Caco-2 (cell line): Measurements from ENCODE around the gene TBX15. TPM values are rescaled to one million over a fixed set of nuclear protein-coding genes. Genes with fewer than 3 reads are reported as not detected.

ENCODE experiments used
- BruUV-seq: library from RNA; stranded (reverse); fragments of 400-500 nt; replicated peaks from 2 replicates; lab custom pipeline; 2021; lab: Mats Ljungman, UMichigan
- CTCF ChIA-PET: fragments of 300-600 bp; sonication (Branson Sonifier 250); formaldehyde crosslinking; loops from one replicate; lab custom pipeline; 2022; ENCODE audit warnings: antibody characterized with exemption; lab: Charles Lee
- POLR2A ChIA-PET: fragments of 300-600 bp; sonication (Branson Sonifier 250); formaldehyde crosslinking; loops from one replicate; lab custom pipeline; 2022; ENCODE audit warnings: antibody characterized with exemption; lab: Charles Lee
- DNase-seq, 2 experiments: peaks; one replicate each; pipeline versions ENCODE4 v3.0.0 to v3.0.0-alpha.2; 2020 to 2022
- H3K27me3 ChIP-seq: replicated peaks from 2 replicates; pipeline ENCODE4 v1.6.0; 2011; ENCODE audit warnings: low read length; ENCODE audit not compliant: control insufficient read depth, insufficient read depth
- H3K36me3 ChIP-seq: 2 replicates; pipeline ENCODE4 v1.5.1; 2011; ENCODE audit warnings: low read length; ENCODE audit not compliant: control insufficient read depth, insufficient read depth
- H3K4me1 ChIP-seq: fragments of 250-450 bp; sonication (Bioruptor Pico); 2 replicates; pipeline ENCODE4 v1.5.1; 2020; ENCODE audit warnings: mild to moderate bottlenecking
- H3K4me3 ChIP-seq: 2 replicates; pipeline ENCODE4 v1.5.1; 2011; ENCODE audit warnings: low read depth, mild to moderate bottlenecking, control low read depth, low read length
- H3K9me3 ChIP-seq: fragments of 250-450 bp; sonication (Bioruptor Pico); 2 replicates; pipeline ENCODE4 v1.5.1; 2020; ENCODE audit warnings: mild to moderate bottlenecking, moderate library complexity
- H3K27ac Mint-ChIP-seq: one replicate; pipeline ENCODE4 v1.8.0; 2022; ENCODE audit warnings: mixed read lengths; ENCODE audit not compliant: unreplicated experiment
- H3K27me3 Mint-ChIP-seq: one replicate; pipeline ENCODE4 v1.8.0; 2022; ENCODE audit warnings: mixed read lengths; ENCODE audit not compliant: insufficient read depth, unreplicated experiment
- H3K36me3 Mint-ChIP-seq: one replicate; pipeline ENCODE4 v1.8.0; 2022; ENCODE audit warnings: mild to moderate bottlenecking, mixed read lengths; ENCODE audit not compliant: insufficient read depth, unreplicated experiment
- H3K4me1 Mint-ChIP-seq: one replicate; pipeline ENCODE4 v1.8.0; 2022; ENCODE audit warnings: low read depth, mixed read lengths; ENCODE audit not compliant: unreplicated experiment
- H3K4me3 Mint-ChIP-seq: one replicate; pipeline ENCODE4 v1.8.0; 2022; ENCODE audit warnings: mild to moderate bottlenecking, moderate library complexity, mixed read lengths; ENCODE audit not compliant: unreplicated experiment
- H3K9me3 Mint-ChIP-seq: one replicate; pipeline ENCODE4 v1.8.0; 2022; ENCODE audit warnings: mixed read lengths; ENCODE audit not compliant: unreplicated experiment
- CTCF ChIP-seq, 2 experiments: fragments of 200-600 bp in 1 of 2; IDR thresholded peaks; 1 replicate in 1 of 2; 2 replicates in 1 of 2; pipeline versions ENCODE4 v1.5.1 to v1.8.0; 2011 to 2022; ENCODE audit warnings: antibody characterized with exemption in 1 of 2, control low read depth in 1 of 2, inconsistent platforms in 1 of 2, low read depth in 1 of 2, low read length in 1 of 2, mild to moderate bottlenecking in 1 of 2, moderate library complexity in 1 of 2; ENCODE audit not compliant: insufficient read depth in 1 of 2, severe bottlenecking in 1 of 2, unreplicated experiment in 1 of 2
- intact Hi-C: fragments of 100-400 bp; cut with micrococcal nuclease; formaldehyde crosslinking; loops from one replicate; pipeline ENCODE4 v1.10.0; 2022; ENCODE audit not compliant: unreplicated experiment
- total RNA-seq: library from RNA; stranded (reverse); gene quantifications from 2 replicates; pipeline ENCODE4 v1.2.3, GENCODE V29; 2022

The TBX15 gene
- total RNA-seq, 1 experiment from 2014 or later = 0.11 TPM

GRCh38 chr1:119012383-119012782, 24.2 kb upstream of the TBX15 start:
- Mint-ChIP-seq H3K27me3 (no peaks in the 10 kb centered on the region), H3K27ac (no peak overlapping the region), H3K9me3 (no peaks in the 10 kb centered on the region), H3K4me1 (no peaks in the 10 kb centered on the region), H3K4me3 (no peak overlapping the region), H3K36me3 (no peaks in the 10 kb centered on the region)
- no TSS peak for BruUV-seq
- H3K4me3 ChIP-seq = no peak overlapping the region
- no peaks in the 10 kb centered on the region for H3K4me1 ChIP-seq
- TF ChIP-seq CTCF (IDR thresholded peaks at IDR 0.05; ENCODE audit: insufficient read depth in 1 of 2, low read depth in 1 of 2, low read length in 1 of 2, severe bottlenecking in 1 of 2, unreplicated experiment in 1 of 2) = no peak
- H3K9me3 ChIP-seq = no peaks in the 10 kb centered on the region
- intact Hi-C loops = no loop called here
- ChIA-PET POLR2A (no interaction called here), CTCF (no interaction called here)
- no peaks in the 10 kb centered on the region for H3K27me3 ChIP-seq
- H3K36me3 ChIP-seq = no peaks in the 10 kb centered on the region
- DNase-seq = no peak

DNA sequence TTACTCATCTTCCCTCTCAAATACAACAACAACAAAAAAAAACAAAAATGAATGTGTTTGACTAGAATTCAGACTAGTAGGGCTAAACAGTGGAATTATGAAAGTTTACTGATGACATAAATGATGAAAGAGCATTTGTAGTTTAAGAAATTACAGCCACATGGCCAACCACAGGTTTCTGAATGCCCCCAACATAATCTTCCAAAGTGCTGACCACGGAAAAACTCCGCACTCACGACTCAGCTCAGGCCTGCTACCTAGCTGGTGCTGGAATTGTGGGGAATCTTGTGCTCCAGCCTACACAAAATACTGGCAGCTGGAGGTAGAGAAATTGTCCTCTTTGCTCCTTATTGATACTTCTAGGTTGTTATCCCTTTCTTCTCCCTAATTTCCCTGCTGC, 23.6 kb upstream of the TBX15 start:
- Mint-ChIP-seq H3K36me3 (no peaks in the 10 kb centered on the region), H3K27ac (no peak overlapping the region), H3K4me1 (no peaks in the 10 kb centered on the region), H3K9me3 (no peaks in the 10 kb centered on the region), H3K27me3 (no peaks in the 10 kb centered on the region), H3K4me3 (no peak overlapping the region)
- intact Hi-C loops = no loop called here
- Histone ChIP-seq H3K4me3 (no peak overlapping the region), H3K27me3 (no peaks in the 10 kb centered on the region), H3K36me3 (no peaks in the 10 kb centered on the region), H3K9me3 (no peaks in the 10 kb centered on the region), H3K4me1 (no peaks in the 10 kb centered on the region)
- DNase-seq = no peak
- POLR2A ChIA-PET = no interaction called here
- BruUV-seq = no TSS peak
- CTCF ChIA-PET = no interaction called here
- TF ChIP-seq CTCF (IDR thresholded peaks at IDR 0.05; ENCODE audit: insufficient read depth in 1 of 2, low read depth in 1 of 2, low read length in 1 of 2, severe bottlenecking in 1 of 2, unreplicated experiment in 1 of 2) = no peak

GRCh38 chr1:119011116-119011515, 23.0 kb upstream of the TBX15 start:
- CTCF ChIA-PET = no interaction called here
- POLR2A ChIA-PET = no interaction called here
- H3K27me3 ChIP-seq = no peaks in the 10 kb centered on the region
- H3K27me3 Mint-ChIP-seq = no peaks in the 10 kb centered on the region
- H3K9me3 Mint-ChIP-seq = no peaks in the 10 kb centered on the region
- no peaks in the 10 kb centered on the region for H3K36me3 ChIP-seq
- no peak for DNase-seq
- no peaks in the 10 kb centered on the region for H3K9me3 ChIP-seq
- H3K4me1 ChIP-seq = no peaks in the 10 kb centered on the region
- H3K4me3 ChIP-seq = no peak overlapping the region
- H3K27ac Mint-ChIP-seq = no peak overlapping the region
- no peak for TF ChIP-seq CTCF (IDR thresholded peaks at IDR 0.05; ENCODE audit: insufficient read depth in 1 of 2, low read depth in 1 of 2, low read length in 1 of 2, severe bottlenecking in 1 of 2, unreplicated experiment in 1 of 2)
- H3K4me3 Mint-ChIP-seq = no peak overlapping the region
- no peaks in the 10 kb centered on the region for H3K4me1 Mint-ChIP-seq
- BruUV-seq = no TSS peak
- no peaks in the 10 kb centered on the region for H3K36me3 Mint-ChIP-seq
- intact Hi-C loops = no loop called here
